HG03354 (cell line): ENCODE data around the gene C9orf40.

Experiments
- ATAC-seq: cut with Tn5 transposase; IDR thresholded peaks from one replicate; pipeline ENCODE4 v1.9.1; 2021; ENCODE audit warnings: mild to moderate bottlenecking; ENCODE audit not compliant: unreplicated experiment, poor library complexity, severe bottlenecking

The C9orf40 gene

DNA sequence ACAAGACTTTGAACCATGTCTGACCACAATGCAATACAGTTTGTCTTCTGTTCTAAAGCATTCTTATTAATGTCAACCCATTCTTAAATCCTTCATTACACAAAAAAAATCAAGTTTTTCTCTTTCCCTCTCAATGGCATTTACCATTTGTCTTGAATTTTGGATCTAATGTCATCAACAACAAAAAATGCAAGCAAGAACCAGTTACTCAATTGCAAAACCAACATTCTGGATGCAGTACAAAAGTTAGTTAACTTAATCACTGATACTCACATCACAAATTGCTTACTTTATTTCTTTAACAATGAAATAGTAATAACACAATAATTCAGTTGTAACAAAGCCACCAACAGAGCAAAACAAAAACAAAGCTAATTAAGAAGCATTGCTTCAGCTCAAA is 6.0 kb downstream of the C9orf40 start:
- ATAC-seq, result no peak

DNA sequence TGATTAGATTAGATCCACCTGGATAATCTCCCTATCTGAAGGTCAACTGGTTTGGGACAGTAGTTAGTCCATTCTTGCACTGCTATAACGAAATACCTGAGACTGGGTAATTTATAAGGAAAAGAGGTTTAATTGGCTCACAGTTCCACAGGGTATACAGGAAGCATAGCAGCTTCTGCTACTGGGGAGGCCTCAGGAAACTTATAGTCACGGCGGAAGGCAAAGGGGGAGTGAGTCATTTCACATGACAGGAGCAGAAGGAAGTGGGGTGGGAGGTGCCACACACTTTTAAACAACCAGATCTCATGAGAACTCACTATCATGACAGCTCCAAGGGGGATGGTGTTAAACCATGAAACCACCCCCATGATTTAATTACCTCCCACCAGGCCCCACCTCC is 9.9 kb downstream of the C9orf40 start:
- no peak for ATAC-seq

DNA sequence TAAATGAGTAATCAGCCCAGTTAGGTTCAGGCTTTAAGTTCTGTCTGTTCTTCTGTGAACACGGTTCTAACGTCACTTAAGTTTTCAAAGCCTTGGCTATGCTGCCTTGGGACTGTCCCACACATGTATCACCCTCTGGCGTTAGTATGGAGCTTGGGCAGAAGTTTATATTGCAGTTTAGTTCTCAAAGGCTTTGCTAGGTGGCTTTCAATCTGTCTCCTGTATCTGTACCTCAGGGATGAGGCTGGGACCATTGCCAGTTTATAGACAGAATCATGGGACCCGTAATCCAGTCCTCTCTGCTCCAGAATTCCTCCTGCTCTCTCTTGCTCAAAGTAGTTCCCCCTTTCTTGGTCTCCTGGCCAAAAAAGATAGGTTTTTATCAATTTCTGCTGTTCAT is 12.1 kb downstream of the C9orf40 start:
- no peak for ATAC-seq

DNA sequence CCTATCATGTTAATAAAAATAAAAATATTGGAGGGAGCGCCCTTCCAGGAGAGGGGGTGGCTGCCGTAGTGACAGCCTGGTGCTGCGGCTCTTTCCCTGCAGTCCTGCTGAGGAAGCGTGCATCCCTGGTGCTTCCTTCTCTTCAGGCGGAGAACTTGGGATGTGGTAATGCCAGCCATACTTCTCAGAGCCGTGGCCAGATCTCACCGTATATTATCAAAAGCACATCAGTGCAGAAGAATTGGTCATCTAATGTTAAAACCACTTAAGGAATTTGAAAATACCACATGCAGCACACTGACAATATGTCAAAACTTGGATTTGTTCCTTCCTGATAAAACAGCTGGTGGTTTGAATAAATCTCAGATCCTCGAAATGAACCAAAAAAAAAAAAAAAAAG is 17.7 kb downstream of the C9orf40 start:
- no peak for ATAC-seq

DNA sequence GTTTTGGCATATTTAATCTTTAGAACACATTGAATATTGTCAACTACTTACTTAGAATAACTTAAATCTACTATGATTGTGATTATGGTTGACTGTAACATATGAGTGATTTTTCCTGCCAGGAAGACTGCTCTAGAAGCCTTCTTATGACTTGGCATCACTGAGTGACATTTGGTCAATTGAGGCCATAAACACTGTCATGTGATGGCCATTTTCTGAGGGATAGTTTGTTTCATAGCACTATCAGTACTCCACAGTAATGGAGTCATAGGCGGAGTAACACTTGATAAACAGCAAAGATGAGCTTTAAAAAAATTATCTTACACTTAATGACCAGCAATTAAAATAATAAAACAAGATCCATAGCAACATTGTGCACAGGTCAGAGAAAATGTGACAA is 31.0 kb downstream of the C9orf40 start:
- no peak for ATAC-seq

DNA sequence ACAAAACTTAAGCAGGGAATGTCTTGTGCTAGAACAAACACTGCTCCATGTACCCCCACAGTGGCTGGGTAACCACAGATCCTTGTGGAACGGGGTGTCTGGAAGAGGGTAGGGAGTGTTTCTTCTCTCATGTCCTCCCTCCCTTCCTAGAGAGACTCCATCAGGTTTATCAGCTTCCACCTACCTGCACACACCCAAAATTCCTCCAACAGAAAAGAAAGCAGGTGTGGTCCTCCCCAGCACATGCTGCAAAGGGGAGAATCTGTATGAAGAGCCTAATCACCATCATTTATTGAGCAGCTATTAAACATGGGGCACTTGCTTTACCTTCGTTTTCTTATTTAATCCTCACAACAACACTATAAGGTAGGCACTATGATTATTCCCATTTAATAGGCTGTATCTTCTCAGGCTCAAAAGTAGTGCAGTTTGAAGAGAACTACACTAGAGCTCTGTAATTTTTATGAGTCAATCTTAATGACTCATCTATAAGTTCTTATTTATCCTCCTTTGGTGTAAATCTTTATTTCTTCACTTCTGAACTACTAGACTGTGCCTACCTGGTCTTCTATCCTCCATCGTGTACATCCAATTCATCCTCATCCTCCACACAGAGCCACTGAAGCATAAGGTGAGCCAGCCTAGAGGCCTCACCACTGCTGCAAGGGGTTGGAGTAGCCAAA is 31.6 kb downstream of the C9orf40 start:
- no peak for ATAC-seq

DNA sequence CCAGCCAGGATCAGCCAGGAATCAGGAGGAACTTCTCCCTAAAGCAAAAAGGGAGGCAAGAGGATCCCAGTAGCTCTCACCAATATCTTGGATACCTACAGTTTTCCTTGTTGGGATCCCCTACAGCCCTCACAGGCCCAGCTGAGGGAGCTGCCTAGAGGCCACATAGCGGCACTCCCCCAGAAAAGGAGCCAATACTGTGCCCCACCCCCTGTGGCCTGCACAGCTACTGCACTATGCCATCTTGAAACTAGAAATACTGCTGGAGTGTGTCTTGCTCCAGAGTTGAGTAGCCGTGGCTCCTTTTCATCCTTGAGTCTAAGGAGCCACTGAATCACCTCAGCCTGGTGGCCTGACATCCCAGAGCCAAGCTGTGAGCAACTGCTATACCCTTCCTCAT is 42.7 kb downstream of the C9orf40 start:
- no peak for ATAC-seq

DNA sequence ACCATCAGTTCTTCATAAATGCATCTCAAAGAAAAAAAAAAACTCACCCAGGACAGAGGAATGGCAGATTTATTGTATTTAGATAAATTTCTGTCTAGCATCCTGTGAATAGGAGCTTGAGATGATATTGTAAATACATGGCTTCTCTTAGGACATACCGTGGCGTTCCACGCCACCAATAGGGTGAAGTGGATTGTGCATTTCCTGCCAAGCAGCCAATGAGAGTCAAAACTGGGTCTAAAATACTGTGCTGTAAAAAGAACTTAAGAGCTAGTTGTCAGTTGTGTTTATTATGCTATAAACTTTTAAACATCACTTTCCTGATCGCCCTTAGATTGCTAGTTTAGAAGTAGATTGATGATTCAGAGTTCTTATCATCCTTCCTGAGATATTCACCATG is 44.0 kb downstream of the C9orf40 start:
- ATAC-seq, result no peak

DNA sequence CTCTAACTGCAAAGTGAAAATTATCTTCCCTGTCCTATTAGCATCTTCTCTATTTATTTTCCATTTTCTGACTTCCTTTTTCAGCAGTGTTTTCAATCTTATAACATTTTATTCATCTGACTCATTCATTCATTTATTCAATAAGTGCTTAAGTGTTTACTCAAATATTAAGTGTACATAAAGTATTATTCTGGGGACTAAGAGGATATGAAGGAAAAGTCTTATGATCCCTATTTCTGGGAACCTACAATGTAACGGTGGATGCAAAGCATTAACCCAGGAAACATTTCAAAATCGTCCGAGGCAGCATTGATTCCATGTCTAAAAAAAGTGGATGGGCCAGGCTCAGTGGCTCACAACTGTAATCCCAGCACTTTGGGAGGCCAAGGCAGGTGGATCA is 45.6 kb downstream of the C9orf40 start:
- ATAC-seq, result no peak

DNA sequence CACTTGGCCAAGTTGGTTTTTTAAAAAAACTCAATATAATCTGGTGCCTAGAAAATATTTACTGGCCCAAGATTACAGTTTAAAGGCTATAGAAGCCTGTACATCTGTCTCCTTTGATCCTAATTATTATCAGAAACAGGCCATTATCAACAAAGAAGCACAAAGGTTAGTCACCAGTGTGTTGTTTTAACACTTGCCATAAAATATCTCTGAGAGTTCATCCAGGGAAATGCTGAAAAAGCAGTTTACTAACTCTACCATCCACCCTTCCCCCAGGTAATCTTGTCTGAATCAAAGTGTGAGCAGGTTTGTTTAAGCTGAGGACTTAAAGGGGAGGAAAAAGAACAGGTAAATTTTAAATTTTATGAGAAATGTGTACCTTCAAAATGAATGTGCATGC is 51.7 kb downstream of the C9orf40 start:
- ATAC-seq, result no peak
